Measurements from ENCODE around the gene MCOLN3. TPM values are rescaled to one million over a fixed set of nuclear protein-coding genes. Genes with fewer than 3 reads are reported as not detected.

The MCOLN3 gene
- total and polyA plus RNA-seq, 4 donors, result 0.08 to 0.42 (median 0.21) TPM; not detected in 1

DNA sequence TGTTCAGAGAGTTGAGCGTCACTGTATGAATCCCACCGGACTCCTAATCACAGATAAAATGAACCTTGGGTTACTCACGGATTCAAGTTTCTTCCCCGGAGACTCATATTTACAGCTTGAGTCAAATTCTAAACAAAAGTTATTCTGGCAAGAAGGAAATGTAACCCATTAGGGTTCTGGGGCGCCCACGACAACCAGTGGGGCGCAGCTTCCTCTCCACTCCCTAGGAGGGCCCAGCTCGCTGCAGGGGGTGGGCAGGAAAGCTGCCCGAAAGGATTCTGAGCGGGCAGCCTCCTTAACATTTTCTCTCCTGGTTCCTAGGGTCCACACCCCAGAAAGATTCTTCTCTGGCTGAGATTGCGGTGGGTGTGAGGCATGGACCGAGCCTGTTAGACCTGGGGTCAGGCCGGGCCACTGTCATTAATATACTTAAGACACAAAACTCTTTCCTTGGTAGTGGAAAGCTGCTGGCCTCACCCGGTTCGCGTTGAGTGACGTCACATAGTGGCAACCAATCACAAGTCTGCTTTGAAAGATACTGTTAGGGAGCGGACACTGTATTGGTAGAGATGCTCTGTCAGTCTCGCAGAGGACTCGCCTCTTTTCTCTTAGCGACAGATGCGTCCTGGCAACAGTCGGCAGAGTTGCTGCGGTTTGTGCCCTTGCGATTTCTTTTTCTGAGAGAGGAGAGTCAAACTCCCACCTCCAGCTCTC is 13.6 kb upstream of the MCOLN3 start:
- Histone ChIP-seq H3K9me3 (ENCODE audit: control insufficient read depth in 4 of 4, low read length in 3 of 4) (no peaks in the 10 kb centered on the region), H3K9ac (ENCODE audit: low read depth in 1 of 2, low read length in 2 of 2) (no peak overlapping the region), H3K36me3 (ENCODE audit: control insufficient read depth in 4 of 4, insufficient read depth in 3 of 4, low read depth in 1 of 4, low read length in 3 of 4) (no peaks in the 10 kb centered on the region), H3K27me3 (ENCODE audit: control insufficient read depth in 4 of 4, insufficient read depth in 4 of 4, low read length in 3 of 4) (peaks cover 0 to 4% (median 0%) of the 10 kb centered on the region in 4 donors), H3K4me3 (ENCODE audit: low read depth in 1 of 3, low read length in 3 of 3) (peak overlapping the region in 1 of 3 donors; percentile 14), H3K27ac (ENCODE audit: low read depth in 1 of 2, low read length in 2 of 2) (no peak overlapping the region), H3K4me1 (ENCODE audit: control insufficient read depth in 4 of 4, insufficient read depth in 4 of 4, low read length in 3 of 4) (no peaks in the 10 kb centered on the region)
- DNase-seq (ENCODE audit: low spot score), result peak; percentile 77
- TF ChIP-seq HNF4A (conservative IDR thresholded peaks at IDR 0.05) (no peak), SP1 (IDR thresholded peaks at IDR 0.05) (peak; percentile 85)
- TF ChIP-seq, protein P1, sequence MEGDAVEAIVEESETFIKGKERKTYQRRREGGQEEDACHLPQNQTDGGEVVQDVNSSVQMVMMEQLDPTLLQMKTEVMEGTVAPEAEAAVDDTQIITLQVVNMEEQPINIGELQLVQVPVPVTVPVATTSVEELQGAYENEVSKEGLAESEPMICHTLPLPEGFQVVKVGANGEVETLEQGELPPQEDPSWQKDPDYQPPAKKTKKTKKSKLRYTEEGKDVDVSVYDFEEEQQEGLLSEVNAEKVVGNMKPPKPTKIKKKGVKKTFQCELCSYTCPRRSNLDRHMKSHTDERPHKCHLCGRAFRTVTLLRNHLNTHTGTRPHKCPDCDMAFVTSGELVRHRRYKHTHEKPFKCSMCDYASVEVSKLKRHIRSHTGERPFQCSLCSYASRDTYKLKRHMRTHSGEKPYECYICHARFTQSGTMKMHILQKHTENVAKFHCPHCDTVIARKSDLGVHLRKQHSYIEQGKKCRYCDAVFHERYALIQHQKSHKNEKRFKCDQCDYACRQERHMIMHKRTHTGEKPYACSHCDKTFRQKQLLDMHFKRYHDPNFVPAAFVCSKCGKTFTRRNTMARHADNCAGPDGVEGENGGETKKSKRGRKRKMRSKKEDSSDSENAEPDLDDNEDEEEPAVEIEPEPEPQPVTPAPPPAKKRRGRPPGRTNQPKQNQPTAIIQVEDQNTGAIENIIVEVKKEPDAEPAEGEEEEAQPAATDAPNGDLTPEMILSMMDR (IDR thresholded peaks at IDR 0.05; ENCODE audit: low read depth, low read length, missing input control), result no peak
- 10% methylated on average over 25 of the region's 25 CpGs for WGBS

GRCh38 chr1:85060038-85060437 is 11.7 kb upstream of the MCOLN3 start:
- no peak overlapping the region for H3K9ac ChIP-seq (ENCODE audit: low read depth in 1 of 2, low read length in 2 of 2)
- no peaks in the 10 kb centered on the region for H3K4me1 ChIP-seq (ENCODE audit: control insufficient read depth in 4 of 4, insufficient read depth in 4 of 4, low read length in 3 of 4)
- no peak for DNase-seq (ENCODE audit: low spot score)
- H3K27ac ChIP-seq (ENCODE audit: low read depth in 1 of 2, low read length in 2 of 2), result no peak overlapping the region
- no peaks in the 10 kb centered on the region for H3K9me3 ChIP-seq (ENCODE audit: control insufficient read depth in 4 of 4, low read length in 3 of 4)
- H3K36me3 ChIP-seq (ENCODE audit: control insufficient read depth in 4 of 4, insufficient read depth in 3 of 4, low read depth in 1 of 4, low read length in 3 of 4), result no peaks in the 10 kb centered on the region
- H3K4me3 ChIP-seq (ENCODE audit: low read depth in 1 of 3, low read length in 3 of 3), result no peak overlapping the region
- TF ChIP-seq YY1 (IDR thresholded peaks at IDR 0.05) (no peak), FOXA1 (IDR thresholded peaks at IDR 0.05) (no peak), HNF4A (conservative IDR thresholded peaks at IDR 0.05) (no peak), RXRA (IDR thresholded peaks at IDR 0.05) (no peak)
- TF ChIP-seq, protein P1 (IDR thresholded peaks at IDR 0.05; ENCODE audit: low read depth, low read length, missing input control), result no peak
- peaks cover 0 to 4% (median 0%) of the 10 kb centered on the region in 4 donors for H3K27me3 ChIP-seq (ENCODE audit: control insufficient read depth in 4 of 4, insufficient read depth in 4 of 4, low read length in 3 of 4)
- WGBS, result 69% methylated on average over 2 of the region's 2 CpGs

- no peak overlapping the region for H3K27ac ChIP-seq (ENCODE audit: low read depth in 1 of 2, low read length in 2 of 2)
- no peaks in the 10 kb centered on the region for H3K36me3 ChIP-seq (ENCODE audit: control insufficient read depth in 4 of 4, insufficient read depth in 3 of 4, low read depth in 1 of 4, low read length in 3 of 4)
- TF ChIP-seq FOXA1 (IDR thresholded peaks at IDR 0.05) (no peak), NR2F2 (IDR thresholded peaks at IDR 0.05) (no peak), RXRA (IDR thresholded peaks at IDR 0.05) (no peak)
- H3K9ac ChIP-seq (ENCODE audit: low read depth in 1 of 2, low read length in 2 of 2), result no peak overlapping the region
- H3K4me3 ChIP-seq (ENCODE audit: low read depth in 1 of 3, low read length in 3 of 3), result no peak overlapping the region
- peaks cover 0 to 4% (median 0%) of the 10 kb centered on the region in 4 donors for H3K27me3 ChIP-seq (ENCODE audit: control insufficient read depth in 4 of 4, insufficient read depth in 4 of 4, low read length in 3 of 4)
- DNase-seq (ENCODE audit: low spot score), result no peak
- H3K4me1 ChIP-seq (ENCODE audit: control insufficient read depth in 4 of 4, insufficient read depth in 4 of 4, low read length in 3 of 4), result no peaks in the 10 kb centered on the region
- 92% methylated on average over 2 of the region's 2 CpGs for WGBS
- H3K9me3 ChIP-seq (ENCODE audit: control insufficient read depth in 4 of 4, low read length in 3 of 4), result no peaks in the 10 kb centered on the region
Measured at GRCh38 chr1:85059563-85059962, 11.3 kb upstream of the MCOLN3 start.

DNA sequence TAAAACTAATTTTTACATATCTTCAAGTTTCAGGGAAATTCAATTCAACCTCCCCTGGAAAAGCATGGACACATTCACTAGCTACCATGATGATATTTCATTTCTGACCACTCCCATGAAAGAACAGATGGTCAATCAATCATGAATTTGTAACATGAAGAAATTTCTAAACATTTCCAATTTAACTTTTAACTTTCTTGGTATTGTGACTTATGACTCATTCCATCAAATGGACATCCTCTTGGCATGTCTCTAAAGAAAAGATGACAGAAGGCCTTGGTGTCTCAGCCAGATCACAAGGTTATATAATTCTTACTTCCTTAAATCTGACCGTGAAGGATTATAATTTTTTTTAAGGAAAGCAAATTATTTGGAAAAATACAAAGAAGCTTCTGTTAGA is 10.5 kb upstream of the MCOLN3 start:
- Histone ChIP-seq H3K36me3 (ENCODE audit: control insufficient read depth in 4 of 4, insufficient read depth in 3 of 4, low read depth in 1 of 4, low read length in 3 of 4) (no peaks in the 10 kb centered on the region), H3K4me1 (ENCODE audit: control insufficient read depth in 4 of 4, insufficient read depth in 4 of 4, low read length in 3 of 4) (no peaks in the 10 kb centered on the region), H3K9me3 (ENCODE audit: control insufficient read depth in 4 of 4, low read length in 3 of 4) (no peaks in the 10 kb centered on the region), H3K9ac (ENCODE audit: low read depth in 1 of 2, low read length in 2 of 2) (no peak overlapping the region), H3K27ac (ENCODE audit: low read depth in 1 of 2, low read length in 2 of 2) (no peak overlapping the region), H3K27me3 (ENCODE audit: control insufficient read depth in 4 of 4, insufficient read depth in 4 of 4, low read length in 3 of 4) (peaks cover 0 to 4% (median 0%) of the 10 kb centered on the region in 4 donors), H3K4me3 (ENCODE audit: low read depth in 1 of 3, low read length in 3 of 3) (no peak overlapping the region)
- WGBS, result 66% methylated on average over 1 of the region's 1 CpG
- no peak for DNase-seq (ENCODE audit: low spot score)
- TF ChIP-seq ATF3 (IDR thresholded peaks at IDR 0.05) (no peak), NR2F2 (IDR thresholded peaks at IDR 0.05) (no peak), ZBTB33 (IDR thresholded peaks at IDR 0.05) (no peak), GABPA (IDR thresholded peaks at IDR 0.05 in 1 of 2, conservative IDR thresholded peaks at IDR 0.05 in 1 of 2) (no peak), HNF4A (conservative IDR thresholded peaks at IDR 0.05) (no peak), TAF1 (conservative IDR thresholded peaks at IDR 0.05) (no peak), YY1 (IDR thresholded peaks at IDR 0.05) (no peak), HNF4G (IDR thresholded peaks at IDR 0.05) (no peak)
- TF ChIP-seq, protein P2, sequence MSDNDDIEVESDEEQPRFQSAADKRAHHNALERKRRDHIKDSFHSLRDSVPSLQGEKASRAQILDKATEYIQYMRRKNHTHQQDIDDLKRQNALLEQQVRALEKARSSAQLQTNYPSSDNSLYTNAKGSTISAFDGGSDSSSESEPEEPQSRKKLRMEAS (IDR thresholded peaks at IDR 0.05), result no peak
